Measurements from ENCODE around the gene FCRL6.

The FCRL6 gene

DNA sequence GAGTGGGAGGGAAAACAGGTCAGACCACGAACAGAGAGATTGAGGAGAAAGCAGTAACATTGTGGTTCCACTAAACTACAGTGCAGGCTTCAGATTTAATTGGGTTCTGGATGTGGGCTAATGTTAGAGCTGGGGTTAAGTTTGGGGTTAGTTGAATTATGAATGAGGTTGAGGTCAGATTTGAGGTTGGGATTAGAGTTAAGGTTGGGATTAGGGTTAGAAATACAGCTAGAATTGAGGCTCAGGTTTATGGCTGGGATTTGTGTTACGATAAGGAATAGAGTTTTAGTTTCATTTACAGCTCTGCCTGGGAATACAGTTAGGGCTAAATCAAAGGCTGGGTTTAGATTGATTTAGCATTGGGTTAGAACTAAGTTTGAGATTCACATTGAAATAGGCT, 62.1 kb downstream of the FCRL6 start:
- no peak for DNase-seq (ENCODE audit: low read depth)
